HepG2 (cell line): Measurements from ENCODE around the gene TBC1D16. TPM values are rescaled to one million over a fixed set of nuclear protein-coding genes. Genes with fewer than 3 reads are reported as not detected.

Experiments used
- ARNT ChIP-seq: fragments of 450-650 bp; IDR thresholded peaks from 2 replicates; pipeline ENCODE4 v1.6.1; 2017
- CEBPB ChIP-seq: IDR thresholded peaks from 2 replicates; pipeline ENCODE4 v1.6.1; 2011; ENCODE audit warnings: low read depth, low read length, improper control_type of control experiment, borderline replicate concordance
- E2F5 ChIP-seq: sonication (generic); formaldehyde crosslinking; conservative IDR thresholded peaks from 2 replicates; pipeline ENCODE4 v1.4.0; 2020; ENCODE audit warnings: missing genetic modification reagents
- EHMT2 ChIP-seq: fragments of 200-600 bp; sonication (generic); IDR thresholded peaks from 2 replicates; pipeline ENCODE4 v1.7.0; 2017; ENCODE audit warnings: antibody characterized with exemption, low read depth, low read length, borderline replicate concordance
- MEF2D ChIP-seq: sonication (generic); formaldehyde crosslinking; IDR thresholded peaks from 2 replicates; pipeline ENCODE4 v1.5.1; 2020; ENCODE audit warnings: mild to moderate bottlenecking, missing genetic modification reagents
- MYPOP ChIP-seq: sonication (generic); formaldehyde crosslinking; IDR thresholded peaks from 2 replicates; pipeline ENCODE4 v1.8.1; 2023; ENCODE audit warnings: mild to moderate bottlenecking, moderate library complexity, missing genetic modification reagents
- TRAFD1 ChIP-seq: sonication (generic); formaldehyde crosslinking; IDR thresholded peaks from 2 replicates; pipeline ENCODE4 v1.5.1; 2020; ENCODE audit warnings: missing genetic modification reagents, mild to moderate bottlenecking, borderline replicate concordance
- ZNF136 ChIP-seq: sonication (generic); formaldehyde crosslinking; IDR thresholded peaks from 2 replicates; pipeline ENCODE4 v1.8.1; 2022; ENCODE audit warnings: low read depth, mild to moderate bottlenecking, moderate library complexity, missing genetic modification reagents
- ZNF354B ChIP-seq: sonication (generic); formaldehyde crosslinking; IDR thresholded peaks from 2 replicates; pipeline ENCODE4 v1.8.0; 2022; ENCODE audit warnings: mild to moderate bottlenecking, missing genetic modification reagents
- ZNF570 ChIP-seq: sonication (generic); formaldehyde crosslinking; IDR thresholded peaks from 2 replicates; pipeline ENCODE4 v1.4.0; 2020; ENCODE audit warnings: mild to moderate bottlenecking, missing genetic modification reagents, borderline replicate concordance
- ZNF747 ChIP-seq: sonication (generic); formaldehyde crosslinking; IDR thresholded peaks from 2 replicates; pipeline ENCODE4 v1.8.1; 2023; ENCODE audit warnings: missing genetic modification reagents, mild to moderate bottlenecking, borderline replicate concordance
- ZNF839 ChIP-seq: sonication (generic); formaldehyde crosslinking; IDR thresholded peaks from 2 replicates; pipeline ENCODE4 v1.4.0; 2020; ENCODE audit warnings: missing genetic modification reagents, mild to moderate bottlenecking, borderline replicate concordance
- ZSCAN21 ChIP-seq: sonication (generic); formaldehyde crosslinking; IDR thresholded peaks from 2 replicates; pipeline ENCODE4 v1.8.0; 2022; ENCODE audit warnings: mild to moderate bottlenecking, missing genetic modification reagents, moderate library complexity, borderline replicate concordance
- ZUFSP ChIP-seq: sonication (generic); formaldehyde crosslinking; IDR thresholded peaks from 2 replicates; pipeline ENCODE4 v1.9.0; 2021; ENCODE audit warnings: missing genetic modification reagents, mild to moderate bottlenecking, borderline replicate concordance
- polyA plus RNA-seq, 8 experiments: library from polyadenylated mRNA; depleted of rRNA in 3 of 8; stranded (reverse) in 7 of 8; unstranded in 1 of 8; fragments of >200 nt; fragmentation: Illumina TruSeq in 4 of 8; extraction: Trizol in 4 of 8; gene quantifications; 2 replicates each; pipeline versions ENCODE4 v1.2.1 to v1.2.3, GENCODE V29; 2011 to 2016; ENCODE audit warnings: low read depth in 4 of 8, missing spikeins in 1 of 8, mixed read lengths in 1 of 8; ENCODE audit not compliant: insufficient read depth in 1 of 8
- total RNA-seq, 5 experiments: library from RNA; depleted of rRNA; stranded (reverse); fragments of >200 nt; fragmentation: Illumina TruSeq; extraction: Trizol; gene quantifications; 2 replicates each; pipeline ENCODE4 v1.2.3, GENCODE V29; 2016; ENCODE audit warnings: low read depth in 1 of 5

The TBC1D16 gene
- total and polyA plus RNA-seq, 2 of the 13 experiments (the other 11 are each of a cell fraction or from before 2014, with no cell fraction given) = 14.9 to 24.9 TPM

- TF ChIP-seq E2F5 (CRISPR knock-in tag) = no peak
- TF ChIP-seq EHMT2 = no peak
- no peak for TF ChIP-seq ZUFSP (CRISPR knock-in tag)
- TF ChIP-seq ZSCAN21 = no peak; the same call in 1 of the 2 replicates
- TF ChIP-seq ZNF839 = no peak
- TF ChIP-seq ZNF354B (CRISPR knock-in tag) = no peak
- TF ChIP-seq ARNT = no peak
- no peak for TF ChIP-seq CEBPB
- TF ChIP-seq ZNF136 (CRISPR knock-in tag) = no peak
- no peak for TF ChIP-seq MYPOP (CRISPR knock-in tag)
- TF ChIP-seq TRAFD1 (CRISPR knock-in tag) = 0 out of 2 replicates have a peak, but pooled peaks have one; percentile 25
- TF ChIP-seq ZNF570 (CRISPR knock-in tag) = no peak
- TF ChIP-seq ZNF747 (CRISPR knock-in tag) = no peak
- peak; percentile 88; the same call in 1 of the 2 replicates for TF ChIP-seq MEF2D (CRISPR knock-in tag)
Measured at GRCh38 chr17:79987187-79987934, 48.3 kb downstream of the TBC1D16 start (continued).
